Measurements from ENCODE around the gene NSD2. TPM values are rescaled to one million over a fixed set of nuclear protein-coding genes. Genes with fewer than 3 reads are reported as not detected.

NSD2 gene
- total and polyA plus RNA-seq, 7 donors, result 7.2 to 57.9 (median 36.0) TPM

- no peak for DNase-seq
- Histone ChIP-seq H3K27ac (no peak overlapping the region), H3K36me3 (peaks cover 0 to 86% (median 8%) of the 10 kb centered on the region in 4 donors), H3K4me3 (no peak overlapping the region), H3K9me3 (no peaks in the 10 kb centered on the region), H3K27me3 (no peaks in the 10 kb centered on the region), H3K4me1 (no peaks in the 10 kb centered on the region)
- intact Hi-C loops (cut with DNase I), result no loop called here
- WGBS, 2 donors, result 82 to 92% methylated on average over 11 of the region's 11 CpGs
- TF ChIP-seq, protein P1, sequence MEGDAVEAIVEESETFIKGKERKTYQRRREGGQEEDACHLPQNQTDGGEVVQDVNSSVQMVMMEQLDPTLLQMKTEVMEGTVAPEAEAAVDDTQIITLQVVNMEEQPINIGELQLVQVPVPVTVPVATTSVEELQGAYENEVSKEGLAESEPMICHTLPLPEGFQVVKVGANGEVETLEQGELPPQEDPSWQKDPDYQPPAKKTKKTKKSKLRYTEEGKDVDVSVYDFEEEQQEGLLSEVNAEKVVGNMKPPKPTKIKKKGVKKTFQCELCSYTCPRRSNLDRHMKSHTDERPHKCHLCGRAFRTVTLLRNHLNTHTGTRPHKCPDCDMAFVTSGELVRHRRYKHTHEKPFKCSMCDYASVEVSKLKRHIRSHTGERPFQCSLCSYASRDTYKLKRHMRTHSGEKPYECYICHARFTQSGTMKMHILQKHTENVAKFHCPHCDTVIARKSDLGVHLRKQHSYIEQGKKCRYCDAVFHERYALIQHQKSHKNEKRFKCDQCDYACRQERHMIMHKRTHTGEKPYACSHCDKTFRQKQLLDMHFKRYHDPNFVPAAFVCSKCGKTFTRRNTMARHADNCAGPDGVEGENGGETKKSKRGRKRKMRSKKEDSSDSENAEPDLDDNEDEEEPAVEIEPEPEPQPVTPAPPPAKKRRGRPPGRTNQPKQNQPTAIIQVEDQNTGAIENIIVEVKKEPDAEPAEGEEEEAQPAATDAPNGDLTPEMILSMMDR (IDR thresholded peaks at IDR 0.05), result no peak
- TF ChIP-seq POLR2AphosphoS5 (IDR thresholded peaks at IDR 0.05), result no peak
- TF ChIP-seq POLR2A (IDR thresholded peaks at IDR 0.05), result no peak
- no peak for TF ChIP-seq EP300 (IDR thresholded peaks at IDR 0.05)
Observed at GRCh38 chr4:1939664-1940509, 68.7 kb downstream of the NSD2 start.

- Histone ChIP-seq H3K4me1 (no peaks in the 10 kb centered on the region), H3K36me3 (peaks cover 0 to 80% (median 8%) of the 10 kb centered on the region in 4 donors), H3K27me3 (no peaks in the 10 kb centered on the region), H3K4me3 (no peak overlapping the region), H3K27ac (no peak overlapping the region), H3K9me3 (no peaks in the 10 kb centered on the region)
- TF ChIP-seq EP300 (IDR thresholded peaks at IDR 0.05), result no peak
- no peak for TF ChIP-seq POLR2AphosphoS5 (IDR thresholded peaks at IDR 0.05)
- TF ChIP-seq, protein P1 (IDR thresholded peaks at IDR 0.05), result no peak
- TF ChIP-seq POLR2A (IDR thresholded peaks at IDR 0.05), result no peak
- intact Hi-C loops (cut with DNase I), result no loop called here
- 96 to 97% methylated on average over 7 of the region's 7 CpGs for WGBS, 2 donors
- no peak for DNase-seq
Observed at GRCh38 chr4:1940566-1940965, 69.4 kb downstream of the NSD2 start.

- H3K9me3 ChIP-seq, result no peaks in the 10 kb centered on the region
- no peak for DNase-seq
- TF ChIP-seq, protein P1 (IDR thresholded peaks at IDR 0.05), result no peak
- no peaks in the 10 kb centered on the region for H3K4me1 ChIP-seq
- intact Hi-C loops (cut with DNase I), result no loop called here
- no peaks in the 10 kb centered on the region for H3K27me3 ChIP-seq
- 96 to 98% methylated on average over 7 of the region's 7 CpGs for WGBS, 2 donors
- H3K27ac ChIP-seq, result no peak overlapping the region
- no peak overlapping the region for H3K4me3 ChIP-seq
- peaks cover 0 to 50% (median 8%) of the 10 kb centered on the region in 4 donors for H3K36me3 ChIP-seq
Observed at GRCh38 chr4:1943928-1944327, 72.7 kb downstream of the NSD2 start.

DNA sequence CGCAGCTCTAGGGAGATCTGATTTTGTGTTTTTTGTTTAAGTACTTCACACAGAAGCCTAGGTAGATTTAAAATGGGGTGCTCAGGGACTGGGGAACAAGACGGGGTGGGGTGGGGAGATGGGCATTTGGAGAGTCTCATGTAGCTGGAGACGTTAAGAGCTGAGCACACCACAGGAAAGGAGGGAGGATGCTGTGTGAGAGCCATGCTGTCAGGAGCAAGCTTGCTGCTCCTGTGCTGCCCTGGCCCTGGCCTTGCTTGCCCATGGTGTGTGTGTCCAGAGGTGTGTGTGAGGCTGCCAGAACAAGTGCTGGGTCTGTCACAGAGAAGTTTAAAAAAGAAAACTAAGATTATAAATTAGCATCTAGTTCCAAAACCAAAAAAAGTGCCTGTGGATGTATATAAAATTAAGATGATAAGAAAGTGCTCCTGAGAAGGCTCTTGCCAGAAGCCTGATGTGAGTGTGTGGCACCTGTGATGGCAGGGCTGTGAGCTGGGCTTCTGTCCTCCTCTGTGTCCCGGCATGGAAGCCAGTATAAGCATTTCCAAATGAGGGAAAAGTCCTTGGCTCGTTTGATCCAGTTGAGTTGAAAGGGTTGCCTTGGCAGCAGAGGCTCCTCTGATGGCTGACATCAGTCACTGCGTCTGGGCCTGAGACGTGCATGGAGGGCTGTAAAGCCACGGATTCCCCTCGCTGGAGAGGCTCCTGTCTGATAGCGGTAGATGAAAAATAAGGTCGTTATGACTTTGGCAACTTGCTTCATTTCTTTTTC is 74.1 kb downstream of the NSD2 start:
- Histone ChIP-seq H3K27ac (no peak overlapping the region), H3K36me3 (peaks cover 0 to 37% (median 8%) of the 10 kb centered on the region in 4 donors), H3K4me3 (no peak overlapping the region), H3K4me1 (no peaks in the 10 kb centered on the region), H3K9me3 (no peaks in the 10 kb centered on the region), H3K27me3 (no peaks in the 10 kb centered on the region)
- TF ChIP-seq POLR2A (IDR thresholded peaks at IDR 0.05) (no peak), EP300 (IDR thresholded peaks at IDR 0.05) (no peak), POLR2AphosphoS5 (IDR thresholded peaks at IDR 0.05) (no peak)
- TF ChIP-seq, protein P1 (IDR thresholded peaks at IDR 0.05), result no peak
- intact Hi-C loops (cut with DNase I), result no loop called here
- DNase-seq, result no peak
- WGBS, 2 donors, result 82 to 86% methylated on average over 11 of the region's 11 CpGs

All from sigmoid colon (tissue), 7 donors.